Measurements from ENCODE around the gene PPP2R2C.

The PPP2R2C gene

DNA sequence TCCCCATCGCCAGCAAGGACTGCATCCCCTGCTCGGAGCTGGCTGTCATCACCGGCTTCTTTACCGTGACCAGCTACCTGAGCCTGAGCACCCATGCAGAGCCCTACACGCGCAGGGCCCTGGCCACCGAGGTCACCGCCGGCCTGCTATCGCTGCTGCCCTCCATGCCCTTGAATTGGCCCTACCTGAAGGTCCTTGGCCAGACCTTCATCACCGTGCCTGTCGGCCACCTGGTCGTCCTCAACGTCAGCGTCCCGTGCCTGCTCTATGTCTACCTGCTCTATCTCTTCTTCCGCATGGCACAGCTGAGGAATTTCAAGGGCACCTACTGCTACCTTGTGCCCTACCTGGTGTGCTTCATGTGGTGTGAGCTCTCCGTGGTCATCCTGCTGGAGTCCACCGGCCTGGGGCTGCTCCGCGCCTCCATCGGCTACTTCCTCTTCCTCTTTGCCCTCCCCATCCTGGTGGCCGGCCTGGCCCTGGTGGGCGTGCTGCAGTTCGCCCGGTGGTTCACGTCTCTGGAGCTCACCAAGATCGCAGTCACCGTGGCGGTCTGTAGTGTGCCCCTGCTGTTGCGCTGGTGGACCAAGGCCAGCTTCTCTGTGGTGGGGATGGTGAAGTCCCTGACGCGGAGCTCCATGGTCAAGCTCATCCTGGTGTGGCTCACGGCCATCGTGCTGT lies 171.2 kb downstream of the PPP2R2C start:
- TF ChIP-seq, protein P1, sequence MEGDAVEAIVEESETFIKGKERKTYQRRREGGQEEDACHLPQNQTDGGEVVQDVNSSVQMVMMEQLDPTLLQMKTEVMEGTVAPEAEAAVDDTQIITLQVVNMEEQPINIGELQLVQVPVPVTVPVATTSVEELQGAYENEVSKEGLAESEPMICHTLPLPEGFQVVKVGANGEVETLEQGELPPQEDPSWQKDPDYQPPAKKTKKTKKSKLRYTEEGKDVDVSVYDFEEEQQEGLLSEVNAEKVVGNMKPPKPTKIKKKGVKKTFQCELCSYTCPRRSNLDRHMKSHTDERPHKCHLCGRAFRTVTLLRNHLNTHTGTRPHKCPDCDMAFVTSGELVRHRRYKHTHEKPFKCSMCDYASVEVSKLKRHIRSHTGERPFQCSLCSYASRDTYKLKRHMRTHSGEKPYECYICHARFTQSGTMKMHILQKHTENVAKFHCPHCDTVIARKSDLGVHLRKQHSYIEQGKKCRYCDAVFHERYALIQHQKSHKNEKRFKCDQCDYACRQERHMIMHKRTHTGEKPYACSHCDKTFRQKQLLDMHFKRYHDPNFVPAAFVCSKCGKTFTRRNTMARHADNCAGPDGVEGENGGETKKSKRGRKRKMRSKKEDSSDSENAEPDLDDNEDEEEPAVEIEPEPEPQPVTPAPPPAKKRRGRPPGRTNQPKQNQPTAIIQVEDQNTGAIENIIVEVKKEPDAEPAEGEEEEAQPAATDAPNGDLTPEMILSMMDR (IDR thresholded peaks at IDR 0.05), result no peak
- no peak for TF ChIP-seq ZFX (IDR thresholded peaks at IDR 0.05; ENCODE audit: borderline replicate concordance)
- H3K27ac ChIP-seq, result no peak overlapping the region

DNA sequence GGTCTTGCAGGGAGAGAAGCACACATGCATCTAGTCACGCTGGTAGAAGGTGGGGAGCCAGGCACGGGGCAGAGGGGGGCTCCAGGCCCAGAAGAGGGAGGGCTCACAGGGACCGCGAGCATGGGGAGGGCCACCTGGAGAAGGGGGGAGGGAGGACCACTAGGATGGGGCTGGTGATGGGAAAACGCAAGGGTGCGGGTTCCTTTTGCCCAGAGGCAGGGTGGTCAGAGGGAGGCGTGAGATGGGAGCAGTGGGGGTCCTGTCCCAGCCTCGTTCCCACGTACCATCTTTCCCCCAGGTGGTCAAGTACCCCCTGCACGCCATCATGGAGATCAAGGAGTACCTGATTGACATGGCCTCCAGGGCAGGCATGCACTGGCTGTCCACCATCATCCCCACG lies 172.1 kb downstream of the PPP2R2C start:
- no peak for TF ChIP-seq ZFX (IDR thresholded peaks at IDR 0.05; ENCODE audit: borderline replicate concordance)
- TF ChIP-seq, protein P1 (IDR thresholded peaks at IDR 0.05), result no peak
- no peak overlapping the region for H3K27ac ChIP-seq

DNA sequence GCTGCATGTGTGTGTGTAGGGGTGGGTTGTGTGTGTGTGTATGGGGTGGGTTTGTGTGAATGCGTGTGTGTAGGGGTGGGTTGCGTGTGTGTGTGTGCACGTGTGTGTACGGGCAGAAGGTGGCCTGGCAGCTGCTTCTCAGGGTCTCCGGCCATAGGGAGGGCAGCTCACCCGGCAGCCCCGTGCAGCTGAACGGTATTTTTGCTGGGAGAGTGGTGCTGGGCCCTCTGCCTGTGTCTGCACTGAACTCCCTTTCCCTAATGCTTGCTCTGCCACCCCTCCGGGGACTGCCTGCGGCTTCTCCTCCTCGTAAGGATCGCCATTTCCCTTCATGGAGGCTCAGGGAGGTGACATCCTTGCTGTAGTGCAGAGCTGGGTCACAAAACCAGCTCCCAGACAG lies 172.5 kb downstream of the PPP2R2C start:
- TF ChIP-seq, protein P1 (IDR thresholded peaks at IDR 0.05), result no peak
- TF ChIP-seq ZFX (IDR thresholded peaks at IDR 0.05; ENCODE audit: borderline replicate concordance), result no peak
- no peak overlapping the region for H3K27ac ChIP-seq

DNA sequence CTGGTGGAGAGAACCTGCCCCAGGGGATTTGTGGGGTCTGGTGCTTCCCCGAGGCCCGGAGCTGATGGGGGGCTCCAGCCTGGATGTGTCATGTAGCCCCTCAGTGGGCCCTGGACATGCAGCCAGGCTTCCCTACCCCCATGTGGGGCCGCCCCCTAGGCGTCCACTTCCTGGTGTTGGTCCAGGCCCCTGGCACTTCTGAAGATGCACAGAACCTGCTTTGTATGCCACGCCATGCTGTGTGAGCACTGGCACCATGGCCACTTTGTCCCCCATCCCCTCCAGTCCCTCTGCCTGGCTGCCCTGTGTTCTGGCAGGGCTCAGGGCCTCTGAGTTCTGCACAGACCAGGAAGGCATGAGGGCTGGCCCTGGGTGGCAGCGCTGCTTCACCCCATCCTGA lies 173.6 kb downstream of the PPP2R2C start:
- no peak overlapping the region for H3K27ac ChIP-seq
- TF ChIP-seq, protein P1 (IDR thresholded peaks at IDR 0.05), result no peak
- TF ChIP-seq ZFX (IDR thresholded peaks at IDR 0.05; ENCODE audit: borderline replicate concordance), result no peak

DNA sequence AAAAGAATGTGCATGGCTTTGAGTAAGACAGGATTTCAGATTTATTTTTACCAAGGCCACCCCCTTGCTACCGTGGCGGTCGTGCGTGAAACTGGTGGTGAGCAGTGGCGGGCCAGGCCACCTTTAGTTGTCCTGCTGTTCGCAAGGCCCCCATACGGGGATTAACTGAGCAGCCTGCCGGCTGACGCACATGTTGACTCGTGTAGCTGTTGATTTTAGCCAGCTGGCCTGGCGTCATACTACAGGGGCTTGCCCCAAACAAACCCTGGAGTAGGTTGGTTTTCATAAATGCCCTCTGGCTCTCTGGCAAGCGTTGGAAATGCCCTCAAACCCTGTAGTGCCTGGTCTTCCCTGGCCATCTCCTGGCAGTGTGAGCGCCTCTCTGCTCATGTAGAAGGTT lies 174.4 kb downstream of the PPP2R2C start:
- no peak for TF ChIP-seq ZFX (IDR thresholded peaks at IDR 0.05; ENCODE audit: borderline replicate concordance)
- TF ChIP-seq, protein P1 (IDR thresholded peaks at IDR 0.05), result no peak
- H3K27ac ChIP-seq, result no peak overlapping the region

DNA sequence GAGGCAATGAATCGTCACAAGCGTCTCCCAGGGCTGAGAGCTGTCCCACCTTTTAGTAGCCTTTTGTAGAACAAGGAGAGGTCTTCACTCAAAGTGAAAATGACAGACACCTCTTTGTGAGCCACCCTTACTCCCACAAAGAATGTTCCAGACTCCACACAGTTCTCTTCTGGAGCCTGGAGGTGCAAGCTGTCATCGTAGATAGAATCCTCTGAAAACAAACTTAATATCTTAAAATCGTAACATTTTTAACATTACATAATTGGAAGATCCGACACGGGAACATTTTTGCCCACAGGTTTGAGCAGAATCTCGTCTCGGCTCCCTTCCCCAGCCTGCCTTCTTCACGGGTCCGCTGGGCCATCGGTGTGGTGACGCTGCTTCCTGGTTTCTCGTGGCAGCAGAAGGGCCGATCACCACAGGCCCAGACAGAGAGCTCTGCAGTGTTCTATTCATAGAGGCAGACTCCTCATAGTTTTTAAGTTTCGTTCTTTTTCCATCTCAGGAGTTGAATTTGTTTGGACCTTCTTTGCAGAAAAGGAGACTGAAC lies 175.1 kb downstream of the PPP2R2C start:
- no peak for TF ChIP-seq ZFX (IDR thresholded peaks at IDR 0.05; ENCODE audit: borderline replicate concordance)
- TF ChIP-seq, protein P1 (IDR thresholded peaks at IDR 0.05), result no peak
- no peak overlapping the region for H3K27ac ChIP-seq

DNA sequence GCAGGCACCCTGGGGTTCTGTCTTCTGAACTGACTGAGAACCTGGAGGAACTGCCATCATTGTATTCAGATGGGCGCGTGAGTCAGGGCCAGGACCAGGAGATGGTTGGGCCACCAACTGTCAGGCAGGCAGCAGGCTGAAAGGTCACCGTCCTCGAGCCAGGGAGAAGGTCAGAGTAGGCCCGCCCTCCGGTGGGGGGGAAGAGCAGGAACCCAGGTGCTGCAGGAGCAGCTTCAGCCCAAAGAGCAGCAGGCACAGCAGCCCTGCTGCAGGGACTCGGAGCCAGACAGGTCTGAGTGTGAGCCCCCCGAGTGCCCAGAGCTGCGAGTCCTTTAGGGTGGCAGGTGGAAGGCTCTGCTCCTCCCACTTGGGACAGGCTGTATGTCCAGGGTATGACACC lies 176.4 kb downstream of the PPP2R2C start:
- no peak overlapping the region for H3K27ac ChIP-seq
- TF ChIP-seq, protein P1 (IDR thresholded peaks at IDR 0.05), result no peak
- TF ChIP-seq ZFX (IDR thresholded peaks at IDR 0.05; ENCODE audit: borderline replicate concordance), result no peak
